SK-N-SH (cell line): Measurements from ENCODE around the gene LUC7L3. TPM values are rescaled to one million over a fixed set of nuclear protein-coding genes. Genes with fewer than 3 reads are reported as not detected.

Experiments used
- CTCF ChIA-PET: fragments of 300-600, 350-600 bp; formaldehyde crosslinking; extraction: SDS; loops from one replicate; lab custom pipeline; 2021; lab: Yijun Ruan, JAX
- POLR2A ChIA-PET: fragments of 350-600 bp; sonication (Branson Sonifier 250); formaldehyde crosslinking; extraction: SDS; loops from one replicate; lab custom pipeline; 2020; ENCODE audit warnings: antibody characterized with exemption, inconsistent platforms; lab: Yijun Ruan, JAX
- DNase-seq: peaks from one replicate; pipeline ENCODE4 v3.0.0; 2012
- H2AFZ ChIP-seq: fragments of 200-600 bp; sonication (generic); 2 replicates; pipeline ENCODE4 v1.8.1; 2016; ENCODE audit warnings: antibody characterized with exemption, mild to moderate bottlenecking, low read depth
- H3F3A ChIP-seq: fragments of 200-600 bp; sonication (generic); replicated peaks from 2 replicates; pipeline ENCODE3; 2016; ENCODE audit warnings: antibody characterized with exemption, mild to moderate bottlenecking; ENCODE audit not compliant: insufficient read depth
- H3K27ac ChIP-seq, 2 experiments: fragments of 200-500 bp in 1 of 2; fragments of 200-600 bp in 1 of 2; sonication (Bioruptor generic) in 1 of 2; sonication (generic), shearing (Covaris generic) in 1 of 2; 2 replicates each; pipeline versions ENCODE4 v1.5.1 to v1.6.1; 2014 to 2016; ENCODE audit warnings: low read depth in 2 of 2, inconsistent platforms in 1 of 2, low read length in 1 of 2, mild to moderate bottlenecking in 1 of 2, mixed read lengths in 1 of 2
- H3K27me3 ChIP-seq: fragments of 200-600 bp; sonication (generic), shearing (Covaris generic); 2 replicates; pipeline ENCODE4 v1.6.1; 2016; ENCODE audit warnings: mixed run types; ENCODE audit not compliant: insufficient read depth
- H3K36me3 ChIP-seq, 2 experiments: fragments of 200-500 bp in 1 of 2; fragments of 200-600 bp in 1 of 2; sonication (Bioruptor generic) in 1 of 2; sonication (generic) in 1 of 2; replicated peaks in 1 of 2; 2 replicates each; pipeline versions ENCODE3 to v1.5.1; 2014 to 2016; ENCODE audit warnings: low read length in 1 of 2, mild to moderate bottlenecking in 1 of 2; ENCODE audit not compliant: insufficient read depth in 2 of 2, control insufficient read depth in 1 of 2
- H3K4me1 ChIP-seq, 2 experiments: fragments of 200-500 bp in 1 of 2; fragments of 200-600 bp in 1 of 2; sonication (Bioruptor generic) in 1 of 2; sonication (generic), shearing (Covaris generic) in 1 of 2; 2 replicates each; pipeline versions ENCODE4 v1.5.1 to v1.6.1; 2014 to 2016; ENCODE audit warnings: low read depth in 1 of 2, low read length in 1 of 2, mixed run types in 1 of 2; ENCODE audit not compliant: insufficient read depth in 2 of 2, control insufficient read depth in 1 of 2
- H3K4me2 ChIP-seq: fragments of 200-600 bp; sonication (generic), shearing (Covaris generic); 2 replicates; pipeline ENCODE4 v1.6.1; 2017; ENCODE audit warnings: mixed run types
- H3K4me3 ChIP-seq, 2 experiments: fragments of 200-500 bp in 1 of 2; fragments of 200-600 bp in 1 of 2; sonication (Bioruptor generic) in 1 of 2; sonication (generic), shearing (Covaris generic) in 1 of 2; 2 replicates each; pipeline versions ENCODE4 v1.5.1 to v1.8.1; 2014 to 2016; ENCODE audit warnings: low read depth in 2 of 2, inconsistent platforms in 1 of 2, low read length in 1 of 2, mild to moderate bottlenecking in 1 of 2, mixed read lengths in 1 of 2, moderate library complexity in 1 of 2
- H3K79me2 ChIP-seq: fragments of 200-600 bp; sonication (generic); 2 replicates; pipeline ENCODE4 v1.8.1; 2017; ENCODE audit warnings: mild to moderate bottlenecking; ENCODE audit not compliant: insufficient read depth
- H3K9ac ChIP-seq: fragments of 200-600 bp; sonication (generic); 2 replicates; pipeline ENCODE4 v1.6.1; 2017; ENCODE audit warnings: mixed run types
- H3K9me2 ChIP-seq: fragments of 200-600 bp; sonication (generic); 2 replicates; pipeline ENCODE4 v1.6.1; 2017; ENCODE audit warnings: mixed run types
- H3K9me3 ChIP-seq: fragments of 200-600 bp; sonication (generic); 2 replicates; pipeline ENCODE4 v1.6.1; 2017; ENCODE audit warnings: mixed run types, mild to moderate bottlenecking, moderate library complexity
- H4K20me1 ChIP-seq: fragments of 200-600 bp; sonication (generic); 2 replicates; pipeline ENCODE4 v1.6.1; 2017; ENCODE audit warnings: mild to moderate bottlenecking, mixed run types; ENCODE audit not compliant: insufficient read depth
- CTCF ChIP-seq: fragments of 200-600 bp; sonication (generic); IDR thresholded peaks from 2 replicates; pipeline ENCODE4 v1.6.1; 2017; ENCODE audit warnings: antibody characterized with exemption, mild to moderate bottlenecking, moderate library complexity
- ELF1 ChIP-seq: IDR thresholded peaks from 2 replicates; pipeline ENCODE4 v1.4.0; 2012
- FOSL2 ChIP-seq: IDR thresholded peaks from 2 replicates; pipeline ENCODE4 v1.4.0; 2012; ENCODE audit warnings: low read depth, mild to moderate bottlenecking, moderate library complexity, borderline replicate concordance
- FOXJ3 ChIP-seq: sonication (generic); formaldehyde crosslinking; IDR thresholded peaks from 2 replicates; pipeline ENCODE4 v1.5.1; 2020; ENCODE audit warnings: mild to moderate bottlenecking, missing genetic modification reagents
- GABPA ChIP-seq: IDR thresholded peaks from 2 replicates; pipeline ENCODE4 v1.4.0; 2012; ENCODE audit warnings: low read depth, mild to moderate bottlenecking
- GATA2 ChIP-seq: sonication (generic); formaldehyde crosslinking; IDR thresholded peaks from 2 replicates; pipeline ENCODE4 v1.5.0; 2020; ENCODE audit warnings: mild to moderate bottlenecking, missing genetic modification reagents
- JUND ChIP-seq: IDR thresholded peaks from 2 replicates; pipeline ENCODE4 v1.4.0; 2012
- POLR2AphosphoS5 ChIP-seq: IDR thresholded peaks from 2 replicates; pipeline ENCODE4 v1.6.1; 2012; ENCODE audit warnings: low read depth, low read length
- RAD21 ChIP-seq: IDR thresholded peaks from 2 replicates; pipeline ENCODE4 v1.6.1; 2012; ENCODE audit warnings: mild to moderate bottlenecking, low read length
- RCOR1 ChIP-seq: fragments of 150-350 bp; IDR thresholded peaks from 2 replicates; pipeline ENCODE4 v1.6.1; 2017; ENCODE audit warnings: antibody characterized with exemption, low read length
- RXRA ChIP-seq: IDR thresholded peaks from 2 replicates; pipeline ENCODE4 v1.4.0; 2012; ENCODE audit warnings: low read depth, mild to moderate bottlenecking, borderline replicate concordance
- SIN3A ChIP-seq: IDR thresholded peaks from 2 replicates; pipeline ENCODE4 v1.6.1; 2012; ENCODE audit warnings: low read depth, mild to moderate bottlenecking, low read length, moderate library complexity, borderline replicate concordance
- SMC3 ChIP-seq: IDR thresholded peaks from 2 replicates; pipeline ENCODE4 v1.6.1; 2012; ENCODE audit warnings: low read depth, low read length, improper control_type of control experiment
- TEAD4 ChIP-seq: IDR thresholded peaks from 2 replicates; pipeline ENCODE4 v1.4.0; 2012; ENCODE audit warnings: mild to moderate bottlenecking, borderline replicate concordance; ENCODE audit not compliant: insufficient read depth
- USF2 ChIP-seq: fragments of 150-350 bp; IDR thresholded peaks from 2 replicates; pipeline ENCODE4 v1.6.1; 2017; ENCODE audit warnings: antibody characterized with exemption, low read length, low read depth, borderline replicate concordance
- YY1 ChIP-seq: IDR thresholded peaks from 2 replicates; pipeline ENCODE4 v1.4.0; 2012; ENCODE audit warnings: low read depth, mild to moderate bottlenecking
- ZBTB33 ChIP-seq: IDR thresholded peaks from 2 replicates; pipeline ENCODE4 v1.4.0; 2012; ENCODE audit warnings: low read depth, borderline replicate concordance
- WGBS: methylation state at CpG from one replicate; pipeline ENCODE4 v1.1.6; 2017; ENCODE audit warnings: low lambda C conversion rate; 5-methylcytosine and 5-hydroxymethylcytosine counted together
- polyA plus RNA-seq, 3 experiments: library from polyadenylated mRNA; depleted of rRNA; stranded (reverse); fragments of >200 nt; gene quantifications; 2 replicates each; pipeline ENCODE4 v1.2.3, GENCODE V29; 2012

LUC7L3 gene
- polyA plus RNA-seq, 1 of the 3 experiments (the other 2 are of a cell fraction), result 154 TPM

GRCh38 chr17:50710025-50710424 lies 9.4 kb upstream of the LUC7L3 start:
- ChIA-PET CTCF (no interaction called here), POLR2A (interaction anchor here (1.6 to 3.9 kb wide), 2 partner anchors 9 to 150 kb away, joined by 3 to 27 read pairs; partner anchors contain the start of genes CACNA1G and LUC7L3)
- Histone ChIP-seq H3K27me3 (no peaks in the 10 kb centered on the region), H3K9ac (no peak overlapping the region), H3F3A (peaks cover 22% of the 10 kb centered on the region), H3K4me1 (peaks cover 10 to 15% of the 10 kb centered on the region in 2 experiments), H3K79me2 (peaks cover 46% of the 10 kb centered on the region), H3K36me3 (peaks cover 0 to 7% of the 10 kb centered on the region in 2 experiments), H2AFZ (no peak overlapping the region), H4K20me1 (no peaks in the 10 kb centered on the region), H3K9me3 (no peaks in the 10 kb centered on the region), H3K4me3 (no peak overlapping the region), H3K27ac (no peak overlapping the region; a peak in 1 of 4 replicates), H3K4me2 (no peak overlapping the region), H3K9me2 (no peaks in the 10 kb centered on the region)
- no peak for TF ChIP-seq JUND
- TF ChIP-seq GABPA, result no peak
- no peak for TF ChIP-seq FOXJ3 (CRISPR knock-in tag)
- WGBS, result 96% methylated on average over 2 of the region's 2 CpGs
- no peak for DNase-seq

GRCh38 chr17:50710650-50711049 lies 8.8 kb upstream of the LUC7L3 start:
- Histone ChIP-seq H3K36me3 (peaks cover 0 to under 1% of the 10 kb centered on the region in 2 experiments), H3K4me1 (peaks cover 10 to 15% of the 10 kb centered on the region in 2 experiments), H3K27ac (no peak overlapping the region), H2AFZ (no peak overlapping the region), H3K4me3 (no peak overlapping the region), H3K9me2 (no peaks in the 10 kb centered on the region), H3K9me3 (no peaks in the 10 kb centered on the region), H3K27me3 (no peaks in the 10 kb centered on the region), H4K20me1 (no peaks in the 10 kb centered on the region), H3K4me2 (no peak overlapping the region), H3F3A (peaks cover 22% of the 10 kb centered on the region), H3K79me2 (peaks cover 40% of the 10 kb centered on the region), H3K9ac (no peak overlapping the region)
- DNase-seq, result no peak
- POLR2A ChIA-PET, result no interaction called here
- TF ChIP-seq POLR2AphosphoS5, result no peak
- 90% methylated on average over 4 of the region's 4 CpGs for WGBS
- CTCF ChIA-PET, result no interaction called here

- POLR2A ChIA-PET, result no interaction called here
- peaks cover 10 to 15% of the 10 kb centered on the region in 2 experiments for H3K4me1 ChIP-seq
- no peak overlapping the region for H3K4me3 ChIP-seq
- H3K4me2 ChIP-seq, result no peak overlapping the region
- H2AFZ ChIP-seq, result no peak overlapping the region
- peaks cover 16% of the 10 kb centered on the region for H3F3A ChIP-seq
- no peaks in the 10 kb centered on the region for H4K20me1 ChIP-seq
- 88% methylated on average over 9 of the region's 9 CpGs for WGBS
- H3K27ac ChIP-seq, result no peak overlapping the region
- H3K79me2 ChIP-seq, result peaks cover 22% of the 10 kb centered on the region
- H3K9me3 ChIP-seq, result no peaks in the 10 kb centered on the region
- no peaks in the 10 kb centered on the region for H3K9me2 ChIP-seq
- no peak for DNase-seq
- TF ChIP-seq CTCF (no peak), ELF1 (no peak), GATA2 (CRISPR knock-in tag) (no peak), GABPA (no peak), YY1 (no peak), RAD21 (no peak), FOSL2 (no peak), USF2 (no peak), TEAD4 (no peak), RCOR1 (no peak), RXRA (no peak), SMC3 (no peak), SIN3A (no peak), ZBTB33 (no peak)
- TF ChIP-seq, all 33 proteins: peak for 0
- H3K9ac ChIP-seq, result no peak overlapping the region
- CTCF ChIA-PET, result no interaction called here
- H3K36me3 ChIP-seq, result no peaks in the 10 kb centered on the region
- no peaks in the 10 kb centered on the region for H3K27me3 ChIP-seq
Measured at GRCh38 chr17:50712641-50713040, 6.8 kb upstream of the LUC7L3 start.
